GM10266 (cell line): ENCODE measurements around the gene FUT2.

Experiments
- DNase-seq: peaks from one replicate; pipeline ENCODE4 v3.0.0; 2012; ENCODE audit errors: extremely low spot score
- TF ChIP-seq, protein P1 (sequence below): IDR thresholded peaks from 2 replicates; pipeline ENCODE4 v1.5.1; 2012; ENCODE audit warnings: mild to moderate bottlenecking, low read depth; ENCODE audit not compliant: control insufficient read depth, insufficient read depth; ENCODE audit errors: missing control alignments

Gene FUT2

GRCh38 chr19:48708471-48708870, 12.7 kb downstream of the FUT2 start:
- DNase-seq: no peak
- TF ChIP-seq, protein P1, sequence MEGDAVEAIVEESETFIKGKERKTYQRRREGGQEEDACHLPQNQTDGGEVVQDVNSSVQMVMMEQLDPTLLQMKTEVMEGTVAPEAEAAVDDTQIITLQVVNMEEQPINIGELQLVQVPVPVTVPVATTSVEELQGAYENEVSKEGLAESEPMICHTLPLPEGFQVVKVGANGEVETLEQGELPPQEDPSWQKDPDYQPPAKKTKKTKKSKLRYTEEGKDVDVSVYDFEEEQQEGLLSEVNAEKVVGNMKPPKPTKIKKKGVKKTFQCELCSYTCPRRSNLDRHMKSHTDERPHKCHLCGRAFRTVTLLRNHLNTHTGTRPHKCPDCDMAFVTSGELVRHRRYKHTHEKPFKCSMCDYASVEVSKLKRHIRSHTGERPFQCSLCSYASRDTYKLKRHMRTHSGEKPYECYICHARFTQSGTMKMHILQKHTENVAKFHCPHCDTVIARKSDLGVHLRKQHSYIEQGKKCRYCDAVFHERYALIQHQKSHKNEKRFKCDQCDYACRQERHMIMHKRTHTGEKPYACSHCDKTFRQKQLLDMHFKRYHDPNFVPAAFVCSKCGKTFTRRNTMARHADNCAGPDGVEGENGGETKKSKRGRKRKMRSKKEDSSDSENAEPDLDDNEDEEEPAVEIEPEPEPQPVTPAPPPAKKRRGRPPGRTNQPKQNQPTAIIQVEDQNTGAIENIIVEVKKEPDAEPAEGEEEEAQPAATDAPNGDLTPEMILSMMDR: no peak

- TF ChIP-seq, protein P1: no peak
- no peak for DNase-seq
Observed at GRCh38 chr19:48711106-48711662, 15.4 kb downstream of the FUT2 start.

DNA sequence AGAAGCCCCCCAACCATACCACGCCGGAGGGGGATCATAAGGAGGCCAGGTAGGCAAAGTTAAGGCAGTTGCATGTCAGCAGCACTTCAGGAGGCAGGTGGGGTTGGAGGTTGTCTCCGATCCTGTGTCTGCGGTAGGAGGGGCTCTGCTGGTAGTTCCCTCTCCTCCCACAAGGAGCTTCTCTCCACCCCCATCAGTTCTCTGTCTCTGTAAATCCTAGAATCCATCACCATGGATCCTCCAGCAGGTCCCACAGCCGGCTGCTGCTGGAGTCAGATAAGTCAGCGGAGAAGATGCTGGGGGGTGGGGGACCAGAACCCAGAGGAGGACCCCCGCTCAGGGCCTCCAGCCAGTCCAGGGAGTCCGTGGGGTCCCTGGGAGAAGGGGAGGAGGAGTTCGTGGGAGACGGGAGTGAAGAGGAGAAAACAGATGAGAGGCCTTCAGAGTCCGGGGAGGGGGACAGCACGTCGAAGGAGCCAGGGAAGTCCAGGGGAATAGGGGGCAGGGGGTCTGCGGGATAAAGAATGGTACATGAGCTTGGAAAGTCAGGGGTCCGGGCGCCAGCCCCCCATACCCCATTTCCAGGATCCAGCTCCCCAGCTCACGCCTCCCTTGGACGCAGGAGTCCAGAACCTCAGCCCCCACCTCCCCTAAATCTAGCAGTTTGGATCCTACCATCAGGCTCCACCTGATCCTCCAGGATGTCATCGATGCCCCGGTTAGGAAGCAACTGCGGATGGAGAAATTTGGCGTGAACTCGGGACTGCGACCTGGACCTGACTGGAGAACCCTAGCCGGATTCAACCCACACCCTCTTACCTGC, 17.5 kb downstream of the FUT2 start:
- TF ChIP-seq, protein P1: no peak
- no peak for DNase-seq

GRCh38 chr19:48713864-48714755, 18.3 kb downstream of the FUT2 start:
- TF ChIP-seq, protein P1: peak; percentile 20
- peak; percentile 99 for DNase-seq

- TF ChIP-seq, protein P1: no peak
- DNase-seq: no peak
Observed at GRCh38 chr19:48714759-48715675, 19.2 kb downstream of the FUT2 start.

GRCh38 chr19:48715681-48716171, 20.0 kb downstream of the FUT2 start:
- TF ChIP-seq, protein P1: no peak
- DNase-seq: no peak
